Mesenteric fat pad (tissue), 1 donor: ENCODE measurements around the gene CCDC186. TPM values are rescaled to one million over a fixed set of nuclear protein-coding genes. Genes with fewer than 3 reads are reported as not detected.

Experiments used
- DNase-seq: peaks from one replicate; pipeline ENCODE4 v3.0.0-alpha.2; 2020; ENCODE audit warnings: low spot score
- total RNA-seq: library from RNA; stranded (reverse); fragmentation: NEBNext Ultra II Directional; extraction: Animal tissue kit (Norgen Biotek cat#: 25700); gene quantifications from one replicate; pipeline ENCODE4 v1.2.1, GENCODE V29; 2021
- donor health status: DM: yes; HTN: yes; CAD: no.

Gene CCDC186
- total RNA-seq, 1 donor from 2014 or later = 19.4 TPM

- no peak for DNase-seq
Measured at GRCh38 chr10:114115661-114116445, 58.1 kb downstream of the CCDC186 start.

DNA sequence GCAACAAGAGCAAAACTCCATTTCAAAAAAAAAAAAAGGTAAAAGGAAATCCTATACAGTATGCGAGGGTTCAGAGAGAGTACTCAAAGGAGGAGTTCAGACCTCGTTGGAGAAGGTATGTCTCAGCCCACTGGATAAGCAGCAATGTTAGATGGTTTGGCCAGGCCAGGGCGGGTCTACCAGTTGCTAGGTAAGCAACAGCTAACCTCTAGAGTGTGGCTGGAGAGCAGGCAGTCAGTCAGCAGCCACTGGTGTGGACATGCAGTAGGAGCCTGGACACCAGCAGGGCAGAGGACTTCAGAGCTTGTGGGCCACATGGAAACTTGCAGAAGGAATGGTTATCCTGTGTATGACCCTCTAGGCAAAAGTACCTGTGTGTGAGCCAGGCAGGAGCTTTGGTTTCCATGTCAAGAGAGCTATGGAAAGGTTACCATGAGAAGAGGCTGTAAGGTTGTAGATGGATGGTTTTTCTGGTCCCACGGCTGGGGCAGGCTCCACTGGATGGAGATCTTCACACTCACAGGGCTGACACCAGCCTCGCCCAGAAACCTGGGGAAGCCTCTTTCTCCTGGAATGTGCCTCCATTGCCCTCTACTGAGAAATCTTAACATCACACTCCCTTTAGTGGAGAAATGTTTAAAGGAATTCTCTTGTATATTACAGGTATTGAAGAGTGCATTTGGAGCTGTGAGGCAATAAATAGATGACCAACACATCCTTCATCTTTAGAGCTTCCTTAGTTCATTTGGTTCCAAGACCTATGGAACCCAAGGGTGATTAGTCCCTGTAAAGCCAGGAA, 63.6 kb downstream of the CCDC186 start:
- DNase-seq = no peak

DNA sequence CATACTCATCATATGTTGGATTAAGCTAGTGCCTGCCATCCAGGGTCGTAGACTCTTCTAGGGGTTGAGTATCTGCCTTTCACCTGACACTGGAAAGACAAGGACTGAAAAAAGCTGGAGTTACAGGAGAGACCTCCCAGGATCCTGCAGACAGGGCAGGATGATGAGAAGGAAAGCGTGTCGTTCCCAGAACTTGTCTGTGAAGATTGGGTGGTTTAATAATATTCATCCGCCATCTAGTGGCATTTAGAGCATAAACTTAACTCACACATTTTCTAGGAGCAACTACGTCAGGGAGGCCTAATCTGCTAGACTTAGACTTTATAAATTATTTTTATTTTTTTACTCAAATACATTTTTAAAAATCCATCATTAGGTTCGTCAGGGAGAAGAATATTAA, 70.7 kb downstream of the CCDC186 start:
- no peak for DNase-seq

DNA sequence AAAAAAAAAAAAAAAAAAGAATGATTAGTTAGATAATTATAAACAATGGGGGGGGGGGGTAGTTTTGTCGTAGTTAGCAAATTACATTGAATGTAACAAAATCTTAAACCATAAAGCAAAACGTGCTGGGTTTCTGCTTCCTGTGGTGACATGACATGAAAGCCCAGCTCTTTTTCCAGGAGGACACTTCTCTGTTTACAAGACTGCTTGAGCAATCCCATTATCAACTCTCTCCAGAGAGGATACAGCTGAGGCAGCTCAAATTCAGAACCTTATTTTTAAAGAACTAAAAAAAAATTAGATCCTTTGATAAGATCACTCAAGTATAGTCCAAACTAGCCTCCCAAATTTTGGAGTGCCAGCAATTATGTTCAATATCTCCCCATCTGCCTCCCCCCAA, 71.7 kb downstream of the CCDC186 start:
- DNase-seq = no peak

- no peak for DNase-seq
Measured at GRCh38 chr10:114100848-114101741, 72.9 kb downstream of the CCDC186 start.

GRCh38 chr10:114096864-114097263, 77.1 kb downstream of the CCDC186 start:
- DNase-seq = no peak

- no peak for DNase-seq
Measured at GRCh38 chr10:114095559-114096337, 78.3 kb downstream of the CCDC186 start.

DNA sequence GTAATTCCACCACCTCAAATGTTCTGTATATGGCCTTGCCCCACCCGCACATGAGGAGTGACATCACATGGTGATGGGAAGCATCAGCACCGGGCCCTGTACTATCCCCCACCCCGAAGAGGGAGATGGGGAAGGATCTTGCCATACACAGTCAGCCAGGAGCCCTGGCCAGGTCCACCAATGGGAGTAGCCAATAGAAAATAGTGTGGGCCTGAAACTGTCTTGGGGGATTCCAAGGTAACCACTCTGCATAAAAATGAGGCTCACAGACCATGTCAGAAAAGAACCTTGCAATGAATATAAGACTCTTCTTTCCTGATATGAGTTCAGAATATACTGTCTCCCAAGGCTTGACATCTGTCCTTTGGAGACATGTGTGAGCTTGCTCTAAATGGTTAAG, 79.2 kb downstream of the CCDC186 start:
- no peak for DNase-seq

DNA sequence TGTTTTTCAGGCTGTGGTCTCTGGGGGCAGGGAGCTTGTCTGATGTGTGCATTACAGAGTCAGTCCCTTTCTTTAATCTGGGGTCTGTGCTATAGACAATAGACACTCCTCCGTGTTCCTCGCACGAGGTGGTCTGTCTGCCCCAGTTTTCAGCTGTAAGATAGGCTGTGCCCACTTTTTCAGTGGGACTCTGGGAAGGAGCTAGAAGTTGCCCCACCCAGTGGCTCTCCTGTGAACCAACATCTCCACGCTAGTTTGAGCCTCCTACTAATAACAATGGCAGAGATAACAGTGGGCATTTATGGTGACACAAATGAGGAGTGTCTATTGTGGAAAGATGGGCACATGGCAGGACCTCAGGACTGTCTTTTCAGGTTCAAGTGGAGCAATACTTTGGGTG, 86.3 kb downstream of the CCDC186 start:
- DNase-seq = no peak

DNA sequence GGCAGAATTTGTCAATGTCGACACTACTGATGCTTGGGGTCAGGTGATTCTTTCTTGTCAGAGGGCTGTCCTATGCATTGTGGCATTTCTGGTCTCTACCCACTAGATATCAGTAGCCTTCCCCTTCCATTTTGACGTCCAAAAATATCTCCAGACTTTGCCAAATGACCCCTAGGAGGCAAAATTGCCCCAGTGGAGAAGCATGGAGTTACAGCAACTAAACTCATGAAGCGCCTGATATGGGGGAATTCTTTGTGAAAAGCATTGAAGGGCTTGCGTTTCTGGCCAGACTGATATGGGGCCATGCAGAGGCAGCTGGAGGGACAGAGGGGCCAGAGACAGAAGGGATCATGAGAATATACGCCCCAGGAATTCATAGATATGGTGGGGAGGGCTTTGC, 86.7 kb downstream of the CCDC186 start:
- DNase-seq = no peak

DNA sequence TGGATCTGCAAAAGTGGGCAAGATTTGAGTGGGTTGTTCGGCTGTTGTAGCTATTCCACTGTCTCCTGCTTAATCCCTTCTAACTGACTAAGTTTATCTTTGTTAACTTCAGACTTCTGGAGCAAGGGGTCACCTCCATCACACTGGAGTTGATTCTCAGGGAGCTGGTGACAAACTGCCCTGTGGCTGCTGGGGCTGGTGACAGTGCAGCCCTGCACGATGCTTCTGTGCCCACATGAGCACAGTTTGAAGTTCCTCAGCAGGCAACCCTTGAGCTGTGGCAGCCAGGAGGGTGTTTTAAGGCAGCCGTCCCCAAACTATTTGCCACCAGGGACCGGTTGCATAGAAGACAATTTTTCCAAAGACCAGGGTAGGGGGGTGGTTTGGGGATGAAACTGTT, 89.8 kb downstream of the CCDC186 start:
- no peak for DNase-seq

- DNase-seq = no peak
Measured at GRCh38 chr10:114083040-114083439, 91.0 kb downstream of the CCDC186 start.

GRCh38 chr10:114081911-114082583, 92.0 kb downstream of the CCDC186 start:
- DNase-seq = no peak

GRCh38 chr10:114079421-114079820, 94.6 kb downstream of the CCDC186 start:
- no peak for DNase-seq

DNA sequence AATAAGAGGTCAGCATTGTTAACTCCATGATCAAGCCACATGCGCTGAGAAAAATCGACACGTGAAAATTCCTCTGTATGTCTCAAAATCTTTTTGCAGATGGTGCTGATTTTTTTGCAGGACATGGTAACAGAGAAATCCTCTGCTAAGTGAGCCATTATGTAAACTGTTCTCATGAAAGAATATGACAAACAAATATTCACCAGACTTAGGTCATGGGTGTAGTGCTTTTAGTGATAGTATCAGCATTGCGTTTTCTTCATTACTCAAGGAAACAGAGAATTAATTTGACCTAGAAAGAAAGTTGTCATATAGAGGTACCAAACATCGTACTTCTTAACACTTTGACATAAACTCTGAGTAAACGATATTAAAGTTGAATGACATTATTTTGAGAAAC, 95.7 kb downstream of the CCDC186 start:
- no peak for DNase-seq

DNA sequence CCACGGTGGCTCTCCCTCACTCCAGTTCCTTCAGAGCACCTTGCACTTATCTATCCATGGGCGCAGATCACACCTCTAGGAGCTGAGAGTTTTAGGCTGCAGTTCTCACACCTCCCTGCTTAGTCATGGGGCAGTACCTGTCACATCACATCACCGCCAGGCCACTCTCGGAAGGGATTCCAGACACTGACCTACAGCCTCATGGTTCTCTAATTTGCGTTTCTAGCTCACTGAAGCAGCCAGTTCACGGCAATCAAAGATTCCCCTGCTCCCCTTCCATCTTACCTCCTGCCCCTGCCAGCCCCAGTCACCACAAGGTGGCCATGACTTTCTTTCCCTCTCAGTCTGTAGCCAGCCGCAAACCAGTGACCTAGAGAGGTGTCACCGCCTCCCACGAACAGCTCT, 96.2 kb downstream of the CCDC186 start:
- no peak for DNase-seq

DNA sequence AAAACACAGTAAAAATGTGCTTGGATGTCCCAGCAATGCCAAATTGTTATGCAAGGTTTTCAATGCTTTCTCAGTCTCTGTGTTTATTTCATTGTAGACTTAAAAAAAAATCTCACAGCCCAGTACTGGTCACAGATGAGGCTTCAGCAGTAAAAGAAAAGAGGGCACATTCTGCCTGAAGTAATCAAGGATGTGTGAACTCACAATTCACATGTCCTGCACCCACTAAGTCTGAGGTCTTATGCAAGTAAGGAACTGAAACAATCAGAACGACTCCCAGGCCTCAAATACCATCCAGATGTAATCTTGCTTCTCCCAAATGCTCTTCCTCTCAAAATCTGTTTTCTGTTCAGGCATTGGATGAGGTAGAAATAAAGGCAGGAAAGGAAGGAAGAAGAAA, 96.7 kb downstream of the CCDC186 start:
- no peak for DNase-seq

DNA sequence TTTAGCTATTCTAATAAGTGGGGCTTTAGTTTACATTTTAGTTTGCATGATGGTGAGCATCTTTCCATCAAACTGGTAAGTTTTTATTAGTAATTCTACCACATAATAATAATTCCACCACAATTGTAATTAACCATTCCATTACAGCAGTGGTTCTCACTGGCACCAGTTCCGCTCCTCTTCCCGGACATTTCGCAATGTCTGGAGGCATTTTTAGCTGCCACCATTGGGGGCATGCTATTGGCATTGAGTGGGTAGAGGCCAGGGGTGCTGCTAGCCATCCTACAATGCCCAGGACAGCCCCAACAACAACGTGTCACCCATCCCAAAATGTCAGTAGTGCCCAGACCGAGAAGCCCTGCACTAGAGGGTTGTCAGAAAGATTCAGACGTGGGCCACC, 98.9 kb downstream of the CCDC186 start:
- DNase-seq = no peak

- DNase-seq = no peak
Measured at GRCh38 chr10:114073395-114074186, 100.4 kb downstream of the CCDC186 start.
